ENCODE data around the gene IPCEF1. TPM values are rescaled to one million over a fixed set of nuclear protein-coding genes. Genes with fewer than 3 reads are reported as not detected.

IPCEF1 gene
- total and polyA plus RNA-seq, 2 of the 8 experiments (the other 6 are each of a cell fraction or from before 2014, with no cell fraction given), result 0.41 to 0.78 TPM

- TF ChIP-seq KDM4A (IDR thresholded peaks at IDR 0.05; ENCODE audit: low read depth, low read length, severe bottlenecking) (no peak), JUN (IDR thresholded peaks at IDR 0.05; ENCODE audit: low read depth, low read length) (no peak)
Observed at GRCh38 chr6:154367336-154367735, 10.7 kb upstream of the IPCEF1 start (continued).
